ENCODE results near the gene NAA35.

- TF ChIP-seq POLR2AphosphoS5 (IDR thresholded peaks at IDR 0.05; ENCODE audit: insufficient read depth, low read depth, low read length) (no peak), CTCF (IDR thresholded peaks at IDR 0.05; ENCODE audit: extremely low read depth in 1 of 2, insufficient read depth in 1 of 2, low read depth in 1 of 2, low read length in 2 of 2) (no peak), FOS (IDR thresholded peaks at IDR 0.05; ENCODE audit: borderline replicate concordance, insufficient read depth, low read length) (no peak)
These were observed 54.7 kb downstream of the NAA35 start for GRCh38 chr9:85995599-85995998.
